Mammary epithelial cell (primary cell): ENCODE measurements around the gene MRPL2.

ENCODE experiments used
- EZH2 ChIP-seq: IDR thresholded peaks from 2 replicates; pipeline ENCODE4 v1.6.1; 2012; ENCODE audit warnings: low read length, inconsistent platforms, borderline replicate concordance
- TF ChIP-seq, protein P1 (sequence below), 2 donors: IDR thresholded peaks in 1 of 2; conservative IDR thresholded peaks in 1 of 2; 2 replicates each; pipeline ENCODE4 v1.5.1; 2011 to 2012; ENCODE audit warnings: inconsistent platforms in 2 of 2, low read length in 2 of 2, mild to moderate bottlenecking in 2 of 2, control low read depth in 1 of 2, low read depth in 1 of 2; ENCODE audit not compliant: insufficient read depth in 1 of 2; ENCODE audit errors: extremely low read depth in 1 of 2

DNA sequence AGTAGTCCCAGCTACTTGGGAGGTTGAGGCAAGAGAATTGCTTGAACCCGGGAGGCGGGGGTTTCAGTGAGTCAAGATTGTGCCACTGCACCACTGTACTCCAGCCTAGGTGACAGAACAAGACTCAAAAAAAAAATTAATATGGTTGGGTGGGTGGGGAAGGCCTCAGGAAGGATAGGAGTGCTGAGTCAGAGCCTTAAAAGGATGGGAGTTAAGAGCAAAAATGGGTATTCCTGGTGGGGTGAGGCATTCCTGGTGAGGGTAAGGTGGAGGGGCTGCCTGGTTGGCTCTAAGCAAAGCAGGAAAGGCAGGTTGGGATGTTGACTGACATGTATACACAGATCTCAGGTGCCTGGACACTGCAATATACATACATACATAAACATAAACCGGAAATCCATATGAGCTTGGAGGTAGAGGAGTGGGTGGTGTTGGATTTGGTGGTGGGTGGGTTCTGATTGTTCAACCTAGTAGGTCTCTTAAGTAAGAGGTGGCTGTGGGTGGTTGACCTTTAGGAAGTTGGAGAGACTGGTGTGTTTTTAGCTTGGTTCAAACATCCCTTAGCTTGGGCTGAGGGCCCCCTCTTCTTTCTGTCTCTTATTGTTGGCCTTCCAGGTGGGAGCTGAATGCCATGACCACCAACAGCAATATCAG is 39.1 kb downstream of the MRPL2 start:
- TF ChIP-seq, protein P1, sequence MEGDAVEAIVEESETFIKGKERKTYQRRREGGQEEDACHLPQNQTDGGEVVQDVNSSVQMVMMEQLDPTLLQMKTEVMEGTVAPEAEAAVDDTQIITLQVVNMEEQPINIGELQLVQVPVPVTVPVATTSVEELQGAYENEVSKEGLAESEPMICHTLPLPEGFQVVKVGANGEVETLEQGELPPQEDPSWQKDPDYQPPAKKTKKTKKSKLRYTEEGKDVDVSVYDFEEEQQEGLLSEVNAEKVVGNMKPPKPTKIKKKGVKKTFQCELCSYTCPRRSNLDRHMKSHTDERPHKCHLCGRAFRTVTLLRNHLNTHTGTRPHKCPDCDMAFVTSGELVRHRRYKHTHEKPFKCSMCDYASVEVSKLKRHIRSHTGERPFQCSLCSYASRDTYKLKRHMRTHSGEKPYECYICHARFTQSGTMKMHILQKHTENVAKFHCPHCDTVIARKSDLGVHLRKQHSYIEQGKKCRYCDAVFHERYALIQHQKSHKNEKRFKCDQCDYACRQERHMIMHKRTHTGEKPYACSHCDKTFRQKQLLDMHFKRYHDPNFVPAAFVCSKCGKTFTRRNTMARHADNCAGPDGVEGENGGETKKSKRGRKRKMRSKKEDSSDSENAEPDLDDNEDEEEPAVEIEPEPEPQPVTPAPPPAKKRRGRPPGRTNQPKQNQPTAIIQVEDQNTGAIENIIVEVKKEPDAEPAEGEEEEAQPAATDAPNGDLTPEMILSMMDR (conservative IDR thresholded peaks at IDR 0.05 in 1 of 2, IDR thresholded peaks at IDR 0.05 in 1 of 2; ENCODE audit: extremely low read depth in 1 of 2, insufficient read depth in 1 of 2, low read depth in 1 of 2, low read length in 2 of 2), result no peak
- TF ChIP-seq EZH2, result no peak
